Activated CD4-positive, alpha-beta T cell treated with anti-CD3 and anti-CD28 coated beads, Interleukin-2, amount 50 U/mL, for 48 hours (primary cell): ENCODE results near the gene REST.
"Not testable (repeated sequence)": the region's sequence is repeated elsewhere in the genome, so short reads cannot be mapped to it uniquely, and the experiment has no call there.

ENCODE experiments used
- DNase-seq, 2 experiments: peaks; one replicate each; pipeline ENCODE4 v3.0.0-alpha.2; 2020

REST gene

GRCh38 chr4:56909086-56909894 is 1.6 kb downstream of the REST start:
- DNase-seq = peak; percentile 55 to 63

DNA sequence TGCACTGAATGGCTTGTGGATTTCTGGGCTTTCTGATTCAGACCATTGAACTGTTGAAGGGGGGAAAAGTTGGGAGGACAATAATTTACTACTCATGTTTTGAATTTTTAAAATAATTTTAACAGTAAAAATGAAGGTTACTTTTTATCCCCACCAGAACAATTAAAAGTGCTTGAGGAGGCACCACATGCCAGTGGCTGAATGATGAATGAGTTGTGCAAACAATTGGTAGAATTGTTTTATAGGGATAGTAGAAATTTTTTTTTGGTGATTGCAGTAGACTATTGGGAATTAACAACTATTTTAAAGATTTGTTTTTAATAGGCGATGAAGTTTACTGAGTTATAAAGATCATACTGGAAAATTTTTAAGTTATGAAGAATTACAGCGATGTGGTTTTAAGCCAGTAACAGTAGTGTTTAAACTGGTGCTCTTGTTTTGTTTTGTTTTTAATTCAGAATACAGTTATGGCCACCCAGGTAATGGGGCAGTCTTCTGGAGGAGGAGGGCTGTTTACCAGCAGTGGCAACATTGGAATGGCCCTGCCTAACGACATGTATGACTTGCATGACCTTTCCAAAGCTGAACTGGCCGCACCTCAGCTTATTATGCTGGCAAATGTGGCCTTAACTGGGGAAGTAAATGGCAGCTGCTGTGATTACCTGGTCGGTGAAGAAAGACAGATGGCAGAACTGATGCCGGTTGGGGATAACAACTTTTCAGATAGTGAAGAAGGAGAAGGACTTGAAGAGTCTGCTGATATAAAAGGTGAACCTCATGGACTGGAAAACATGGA is 2.7 kb downstream of the REST start:
- no peak for DNase-seq

DNA sequence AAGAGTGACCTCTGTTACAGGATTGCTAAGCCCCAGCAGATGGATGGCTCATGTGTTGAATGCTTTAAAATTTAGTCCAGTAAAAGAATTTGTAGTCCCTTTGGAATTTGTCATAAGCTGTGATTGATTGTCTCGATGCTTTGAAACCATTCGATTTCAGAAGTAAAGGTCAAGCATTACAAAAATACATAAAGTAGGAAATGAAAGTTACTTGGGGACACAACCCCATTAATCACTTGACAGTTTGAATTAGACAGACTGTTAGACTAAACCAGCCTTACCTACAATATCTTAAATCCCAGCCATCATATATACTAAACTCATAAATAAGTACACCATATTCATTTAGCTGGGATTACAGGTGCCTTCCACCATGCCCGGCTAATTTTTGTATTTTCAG is 6.6 kb downstream of the REST start:
- DNase-seq = no peak

GRCh38 chr4:56914977-56915376 is 7.3 kb downstream of the REST start:
- DNase-seq = not testable (repeated sequence)

GRCh38 chr4:56927196-56927595 is 19.5 kb downstream of the REST start:
- DNase-seq = no peak

DNA sequence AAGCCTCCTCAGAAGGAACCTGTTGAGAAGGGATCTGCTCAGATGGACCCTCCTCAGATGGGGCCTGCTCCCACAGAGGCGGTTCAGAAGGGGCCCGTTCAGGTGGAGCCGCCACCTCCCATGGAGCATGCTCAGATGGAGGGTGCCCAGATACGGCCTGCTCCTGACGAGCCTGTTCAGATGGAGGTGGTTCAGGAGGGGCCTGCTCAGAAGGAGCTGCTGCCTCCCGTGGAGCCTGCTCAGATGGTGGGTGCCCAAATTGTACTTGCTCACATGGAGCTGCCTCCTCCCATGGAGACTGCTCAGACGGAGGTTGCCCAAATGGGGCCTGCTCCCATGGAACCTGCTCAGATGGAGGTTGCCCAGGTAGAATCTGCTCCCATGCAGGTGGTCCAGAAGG is 22.9 kb downstream of the REST start:
- no peak for DNase-seq

DNA sequence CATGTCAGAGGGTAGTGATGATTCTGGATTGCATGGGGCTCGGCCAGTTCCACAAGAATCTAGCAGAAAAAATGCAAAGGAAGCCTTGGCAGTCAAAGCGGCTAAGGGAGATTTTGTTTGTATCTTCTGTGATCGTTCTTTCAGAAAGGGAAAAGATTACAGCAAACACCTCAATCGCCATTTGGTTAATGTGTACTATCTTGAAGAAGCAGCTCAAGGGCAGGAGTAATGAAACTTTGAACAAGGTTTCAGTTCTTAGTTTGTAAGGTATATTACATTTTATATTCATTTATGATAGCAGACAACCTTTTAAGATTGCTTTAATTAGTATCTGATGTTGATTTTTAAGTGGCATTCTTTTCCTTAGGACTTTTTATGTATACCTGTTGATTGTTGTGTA is 24.2 kb downstream of the REST start:
- DNase-seq = no peak

- no peak for DNase-seq
These were observed 29.6 kb downstream of the REST start for GRCh38 chr4:56937262-56937661.

- DNase-seq = not testable (repeated sequence)
These were observed 32.1 kb downstream of the REST start for GRCh38 chr4:56939826-56940225.

GRCh38 chr4:56940403-56940802 is 32.7 kb downstream of the REST start:
- no peak for DNase-seq

GRCh38 chr4:56940971-56941370 is 33.3 kb downstream of the REST start:
- DNase-seq = no peak

DNA sequence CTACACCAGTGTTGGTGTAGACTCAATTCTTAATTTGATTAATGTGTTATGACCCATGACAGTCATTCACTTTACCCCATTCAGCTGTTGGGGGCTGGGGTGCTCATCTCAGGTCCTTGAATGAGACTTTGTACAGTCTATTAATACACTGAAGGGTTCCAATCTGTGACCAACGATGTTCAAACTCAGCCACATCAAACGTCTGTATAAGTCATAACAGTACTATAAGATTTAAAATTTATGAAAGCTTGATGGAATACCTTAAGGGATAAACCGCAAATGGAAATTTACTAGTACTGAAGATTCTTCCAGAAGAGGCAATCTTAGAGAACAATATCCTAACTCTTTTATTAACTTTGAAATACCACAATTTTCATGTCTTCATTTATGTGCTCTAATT is 33.7 kb downstream of the REST start:
- no peak for DNase-seq

- no peak for DNase-seq
These were observed 46.2 kb downstream of the REST start for GRCh38 chr4:56953680-56954520.

- no peak for DNase-seq
These were observed 50.4 kb downstream of the REST start for GRCh38 chr4:56958111-56958517.

DNA sequence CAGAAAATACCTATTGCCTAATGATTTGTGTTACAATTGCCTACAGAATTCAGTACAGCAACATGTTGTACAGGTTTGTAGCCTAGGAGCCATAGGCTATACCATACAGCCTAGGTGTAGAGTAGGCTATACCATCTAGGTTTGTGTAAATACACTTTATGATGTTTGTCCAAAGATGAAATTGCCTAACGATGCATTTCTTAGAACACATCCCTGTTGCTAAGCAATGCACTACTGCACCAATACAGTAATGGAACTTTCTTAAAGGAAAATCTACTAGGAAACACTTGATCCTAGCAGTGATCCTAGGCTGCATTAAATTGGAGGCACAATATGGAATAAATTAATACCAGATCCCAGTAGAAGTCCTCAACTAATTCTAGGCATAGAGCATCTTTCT is 51.4 kb downstream of the REST start:
- no peak for DNase-seq

DNA sequence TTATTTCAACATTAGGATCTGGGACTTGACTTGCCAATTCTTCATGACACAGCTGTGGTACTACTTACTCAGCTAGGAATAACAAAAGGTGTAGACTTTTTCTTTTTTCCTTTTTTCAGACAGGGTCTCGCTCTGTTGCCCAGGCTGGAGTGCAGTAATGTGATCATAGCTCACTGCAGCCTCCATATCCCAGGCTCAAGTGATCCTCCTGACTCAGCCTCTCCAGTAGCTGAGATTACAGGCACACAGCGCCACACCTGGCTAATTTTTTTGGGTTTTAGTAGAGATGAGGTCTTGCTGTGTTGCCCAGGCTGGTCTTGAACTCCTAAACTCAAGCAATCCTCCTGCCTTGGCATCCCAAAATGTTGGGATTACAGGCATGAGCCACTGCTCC is 53.4 kb downstream of the REST start:
- DNase-seq = no peak

DNA sequence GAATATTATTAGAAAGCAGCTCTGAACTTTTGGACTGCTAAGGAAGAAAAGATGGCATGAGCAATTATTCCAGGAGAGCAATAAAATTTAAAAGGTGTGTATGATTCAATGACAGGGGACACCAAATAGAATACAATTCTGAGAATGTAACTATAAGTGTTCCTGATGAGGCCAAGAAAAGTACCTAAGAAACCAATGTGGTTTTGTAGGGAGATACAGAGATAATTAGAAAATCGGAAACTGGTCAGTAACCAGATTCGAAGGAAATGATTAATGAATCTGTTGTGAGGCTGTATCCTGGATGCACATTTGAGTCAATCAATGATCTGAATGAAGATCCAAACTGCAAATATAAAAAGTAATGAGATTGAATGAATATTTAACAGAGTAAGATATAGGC is 63.7 kb downstream of the REST start:
- DNase-seq = no peak

- DNase-seq = no peak
These were observed 64.7 kb downstream of the REST start for GRCh38 chr4:56972389-56972788.

GRCh38 chr4:56972809-56973208 is 65.1 kb downstream of the REST start:
- DNase-seq = no peak

- DNase-seq = no peak
These were observed 65.6 kb downstream of the REST start for GRCh38 chr4:56973336-56973735.

GRCh38 chr4:56976283-56976836 is 68.7 kb downstream of the REST start:
- peak in 1 of 2 experiments; percentile 15 for DNase-seq

DNA sequence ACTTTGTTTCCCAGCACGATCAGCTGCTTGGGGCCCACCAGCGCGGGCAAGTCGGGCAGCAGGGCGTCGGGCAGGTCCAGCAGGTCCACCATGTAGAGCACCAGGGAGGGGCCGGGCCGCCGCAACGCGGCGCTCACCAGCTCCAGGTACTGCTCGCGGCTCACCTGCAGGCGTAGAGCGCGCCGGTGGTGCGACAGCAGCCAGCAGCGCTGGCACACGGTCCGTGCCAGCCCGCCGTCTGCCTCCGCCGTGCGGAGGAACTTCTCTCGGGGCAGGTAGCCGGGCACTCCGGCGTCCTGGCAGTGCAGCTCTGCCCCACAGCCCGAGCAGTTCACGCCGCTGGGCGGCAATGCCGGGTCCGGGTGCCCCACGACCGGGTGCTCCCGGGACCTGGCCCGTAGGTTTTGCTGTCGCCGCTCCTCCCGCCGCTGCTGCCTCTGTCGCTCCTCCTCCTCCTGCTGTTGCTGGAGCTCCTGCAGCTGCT is 69.2 kb downstream of the REST start:
- peak; percentile 46 to 55 for DNase-seq
